RWPE1 (cell line): ENCODE measurements around the gene PTPRE.

Source experiments
- CTCF ChIA-PET: fragments of 350-600 bp; sonication (Branson Sonifier 250); formaldehyde crosslinking; extraction: SDS; loops from one replicate; lab custom pipeline; 2021; lab: Yijun Ruan, JAX
- POLR2A ChIA-PET: fragments of 400-600 bp; formaldehyde crosslinking; extraction: SDS; loops from one replicate; lab custom pipeline; 2020; ENCODE audit warnings: antibody characterized with exemption; ENCODE audit not compliant: low non-redundant PET; lab: Yijun Ruan, JAX
- DNase-seq: peaks from one replicate; pipeline ENCODE4 v3.0.0; 2012; ENCODE audit warnings: low spot score
- H3K27ac ChIP-seq: fragments of 450-650 bp; 2 replicates; pipeline ENCODE4 v1.5.1; 2017
- CTCF ChIP-seq: fragments of 450-650 bp; conservative IDR thresholded peaks from 2 replicates; pipeline ENCODE4 v1.5.1; 2017; ENCODE audit warnings: low read depth, mild to moderate bottlenecking

Gene PTPRE

GRCh38 chr10:127976286-127976685 lies 69.4 kb downstream of the PTPRE start:
- CTCF ChIA-PET = interaction anchor here (1.0 kb wide), 1 partner anchor 35 kb away, joined by 4 read pairs; no protein-coding TSS in a partner anchor
- no peak for DNase-seq
- no peak overlapping the region for H3K27ac ChIP-seq
- POLR2A ChIA-PET = no interaction called here
- TF ChIP-seq CTCF = no peak

- DNase-seq = no peak
- TF ChIP-seq CTCF = no peak
- POLR2A ChIA-PET = no interaction called here
- no peak overlapping the region for H3K27ac ChIP-seq
- CTCF ChIA-PET = interaction anchor here (0.6 to 1.0 kb wide), 2 partner anchors 34 to 60 kb away, joined by 3 to 4 read pairs; no protein-coding TSS in a partner anchor
Observed at GRCh38 chr10:127976701-127977356, 69.9 kb downstream of the PTPRE start.

- ChIA-PET CTCF (no interaction called here), POLR2A (no interaction called here)
- peak; percentile 59 for DNase-seq
- peak overlapping the region; percentile 71 for H3K27ac ChIP-seq
- TF ChIP-seq CTCF = no peak
Observed at GRCh38 chr10:127977357-127978009, 70.6 kb downstream of the PTPRE start.

GRCh38 chr10:127978481-127978880 lies 71.6 kb downstream of the PTPRE start:
- CTCF ChIA-PET = no interaction called here
- DNase-seq = no peak
- POLR2A ChIA-PET = no interaction called here
- peak overlapping the region; percentile 71 for H3K27ac ChIP-seq
- TF ChIP-seq CTCF = no peak

GRCh38 chr10:127979045-127979444 lies 72.1 kb downstream of the PTPRE start:
- no peak for DNase-seq
- TF ChIP-seq CTCF = no peak
- POLR2A ChIA-PET = no interaction called here
- H3K27ac ChIP-seq = no peak overlapping the region
- CTCF ChIA-PET = no interaction called here

GRCh38 chr10:127979566-127979965 lies 72.7 kb downstream of the PTPRE start:
- CTCF ChIA-PET = no interaction called here
- POLR2A ChIA-PET = no interaction called here

More at GRCh38 chr10:127979566-127979965, 72.7 kb downstream of the PTPRE start:
- TF ChIP-seq CTCF = no peak
- DNase-seq = no peak
- H3K27ac ChIP-seq = no peak overlapping the region
